Naive thymus-derived CD8-positive, alpha-beta T cell (primary cell): ENCODE measurements around the gene UNC5B. TPM values are rescaled to one million over a fixed set of nuclear protein-coding genes. Genes with fewer than 3 reads are reported as not detected.

Experiments used
- ATAC-seq, 2 donors: fragments of 150-1000 bp; cut with Tn5 transposase in 1 of 2; sonication (Bioruptor Pico), chemical (Tn5 transposase) in 1 of 2; 1 replicate in 1 of 2; 2 replicates in 1 of 2; pipeline ENCODE4 v1.10.0; 2021; ENCODE audit warnings: mild to moderate bottlenecking in 2 of 2, moderate library complexity in 2 of 2
- POLR2A ChIA-PET: fragments of 350-600 bp; sonication (Branson Sonifier 250); formaldehyde crosslinking; loops from one replicate; lab custom pipeline; 2021; ENCODE audit warnings: antibody characterized with exemption; lab: Charles Lee
- DNase-seq, 10 donors: peaks; one replicate each; pipeline versions ENCODE4 v3.0.0 to v3.0.0-alpha.2; 2020 to 2022
- H3K27ac Mint-ChIP-seq, 10 donors: one replicate each; pipeline ENCODE4 v1.8.0; 2020 to 2022; ENCODE audit warnings: mild to moderate bottlenecking in 10 of 10, mixed read lengths in 10 of 10, moderate library complexity in 4 of 10, inconsistent platforms in 1 of 10
- H3K27me3 Mint-ChIP-seq, 5 donors: one replicate each; pipeline ENCODE4 v1.8.0; 2021 to 2022; ENCODE audit warnings: mixed read lengths in 5 of 5
- H3K36me3 Mint-ChIP-seq, 3 donors: one replicate each; pipeline ENCODE4 v1.8.0; 2020 to 2022; ENCODE audit warnings: mixed read lengths in 3 of 3, mild to moderate bottlenecking in 2 of 3, inconsistent platforms in 1 of 3
- H3K4me1 Mint-ChIP-seq, 4 donors: one replicate each; pipeline ENCODE4 v1.8.0; 2021 to 2022; ENCODE audit warnings: mixed read lengths in 4 of 4
- H3K4me3 Mint-ChIP-seq, 10 donors: one replicate each; pipeline ENCODE4 v1.8.0; 2020 to 2022; ENCODE audit warnings: mild to moderate bottlenecking in 10 of 10, mixed read lengths in 10 of 10, moderate library complexity in 6 of 10, inconsistent platforms in 1 of 10
- H3K9me3 Mint-ChIP-seq, 9 donors: one replicate each; pipeline ENCODE4 v1.8.0; 2020 to 2022; ENCODE audit warnings: mixed read lengths in 9 of 9, mild to moderate bottlenecking in 3 of 9, inconsistent platforms in 1 of 9, moderate library complexity in 1 of 9
- polyA plus RNA-seq, 3 donors: library from polyadenylated mRNA; unstranded; fragments of 300-500 nt; fragmentation: Illumina TruSeq; gene quantifications; one replicate each; pipeline ENCODE4 v1.2.3, GENCODE V29; 2021
- total RNA-seq, 8 experiments: library from RNA in 2 of 8; stranded (reverse) in 2 of 8; gene quantifications; one replicate each; pipeline ENCODE4 v1.2.3 and lab custom pipeline; 2021 to 2026

Gene UNC5B
- total and polyA plus RNA-seq, 5 experiments from 2014 or later = 0.03 TPM; not detected in 4

- Mint-ChIP-seq H3K4me1 (no peaks in the 10 kb centered on the region), H3K9me3 (no peaks in the 10 kb centered on the region), H3K4me3 (no peak overlapping the region), H3K27me3 (peaks cover 0 to 14% (median 7%) of the 10 kb centered on the region in 5 donors), H3K36me3 (no peaks in the 10 kb centered on the region), H3K27ac (no peak overlapping the region)
- POLR2A ChIA-PET = no interaction called here
- DNase-seq (no peak), ATAC-seq (no peak)
Measured at GRCh38 chr10:71257319-71257997, 45.1 kb downstream of the UNC5B start.

- Mint-ChIP-seq H3K4me3 (no peak overlapping the region), H3K4me1 (no peaks in the 10 kb centered on the region), H3K27me3 (peaks cover 0 to 14% (median 8%) of the 10 kb centered on the region in 5 donors), H3K27ac (no peak overlapping the region), H3K9me3 (no peaks in the 10 kb centered on the region), H3K36me3 (no peaks in the 10 kb centered on the region)
- ATAC-seq (no peak), DNase-seq (no peak)
- POLR2A ChIA-PET = no interaction called here
Measured at GRCh38 chr10:71258046-71258445, 45.7 kb downstream of the UNC5B start.

GRCh38 chr10:71258446-71259145, 46.2 kb downstream of the UNC5B start:
- H3K36me3 Mint-ChIP-seq = no peaks in the 10 kb centered on the region
- no peak overlapping the region for H3K4me3 Mint-ChIP-seq
- POLR2A ChIA-PET = no interaction called here
- no peak for DNase-seq
- no peaks in the 10 kb centered on the region for H3K9me3 Mint-ChIP-seq
- H3K4me1 Mint-ChIP-seq = no peaks in the 10 kb centered on the region
- H3K27ac Mint-ChIP-seq = no peak overlapping the region
- ATAC-seq = no peak
- H3K27me3 Mint-ChIP-seq = peaks cover 0 to 14% (median 8%) of the 10 kb centered on the region in 5 donors

DNA sequence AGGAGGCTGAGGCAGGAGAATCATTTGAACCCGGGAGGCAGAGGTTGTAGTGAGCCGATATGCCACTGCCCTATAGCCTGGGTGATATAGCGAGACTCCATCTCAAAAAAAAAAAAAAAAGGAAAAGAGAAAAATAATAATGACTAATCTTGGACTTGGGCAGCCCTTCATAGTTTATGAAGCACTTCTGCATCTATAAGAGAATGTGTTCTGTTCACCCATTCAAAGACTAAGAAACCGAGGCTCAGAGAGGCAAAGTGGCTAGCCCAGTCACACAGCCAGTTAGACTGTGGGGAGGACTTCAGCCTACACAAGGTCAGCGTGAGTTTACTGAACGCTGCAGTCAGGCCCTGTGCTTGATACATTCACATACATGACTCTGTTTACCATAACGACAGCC, 46.9 kb downstream of the UNC5B start:
- ATAC-seq (no peak), DNase-seq (no peak)
- H3K4me3 Mint-ChIP-seq = no peak overlapping the region
- H3K27me3 Mint-ChIP-seq = peaks cover 0 to 14% (median 8%) of the 10 kb centered on the region in 5 donors
- no peaks in the 10 kb centered on the region for H3K9me3 Mint-ChIP-seq
- POLR2A ChIA-PET = no interaction called here
- no peaks in the 10 kb centered on the region for H3K36me3 Mint-ChIP-seq
- no peak overlapping the region for H3K27ac Mint-ChIP-seq
- no peaks in the 10 kb centered on the region for H3K4me1 Mint-ChIP-seq

DNA sequence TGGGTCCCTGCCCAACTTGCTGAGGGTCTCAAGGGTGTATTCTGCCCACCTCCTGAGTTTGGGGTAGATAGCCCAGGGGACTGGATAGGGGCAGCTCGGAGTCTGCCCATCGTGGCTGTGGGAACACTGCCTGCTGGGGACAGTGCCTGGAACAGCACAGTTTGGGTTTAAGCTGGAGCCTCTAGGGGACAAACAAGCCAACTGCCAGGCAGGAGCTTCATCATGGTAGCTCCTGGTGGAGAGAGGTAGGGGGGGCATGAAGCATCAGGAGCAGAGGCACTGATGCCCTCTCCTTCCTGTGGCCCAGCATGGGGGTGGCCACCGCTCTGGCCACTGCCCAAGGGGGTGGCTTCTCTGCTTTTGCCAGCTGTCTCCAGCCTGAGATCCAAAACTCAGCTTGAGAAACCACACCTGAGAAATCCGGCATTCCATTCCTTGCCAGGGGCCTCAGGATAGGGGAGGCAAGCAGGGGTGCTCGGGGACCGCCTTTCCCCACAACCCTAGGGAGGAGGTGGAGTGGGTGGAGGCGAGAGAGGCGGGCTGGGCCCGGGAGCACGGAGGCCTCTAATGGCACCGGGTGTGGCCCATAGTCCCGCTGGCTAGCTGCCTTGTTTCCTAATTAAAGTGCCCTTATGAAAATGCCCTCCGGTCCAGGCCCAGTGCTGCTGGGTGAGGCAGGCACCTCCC, 47.6 kb downstream of the UNC5B start:
- DNase-seq = no peak
- Mint-ChIP-seq H3K4me1 (no peaks in the 10 kb centered on the region), H3K9me3 (no peaks in the 10 kb centered on the region), H3K36me3 (no peaks in the 10 kb centered on the region), H3K27me3 (peaks cover 0 to 14% (median 8%) of the 10 kb centered on the region in 5 donors), H3K27ac (no peak overlapping the region), H3K4me3 (no peak overlapping the region)
- POLR2A ChIA-PET = no interaction called here
- ATAC-seq = no peak

DNA sequence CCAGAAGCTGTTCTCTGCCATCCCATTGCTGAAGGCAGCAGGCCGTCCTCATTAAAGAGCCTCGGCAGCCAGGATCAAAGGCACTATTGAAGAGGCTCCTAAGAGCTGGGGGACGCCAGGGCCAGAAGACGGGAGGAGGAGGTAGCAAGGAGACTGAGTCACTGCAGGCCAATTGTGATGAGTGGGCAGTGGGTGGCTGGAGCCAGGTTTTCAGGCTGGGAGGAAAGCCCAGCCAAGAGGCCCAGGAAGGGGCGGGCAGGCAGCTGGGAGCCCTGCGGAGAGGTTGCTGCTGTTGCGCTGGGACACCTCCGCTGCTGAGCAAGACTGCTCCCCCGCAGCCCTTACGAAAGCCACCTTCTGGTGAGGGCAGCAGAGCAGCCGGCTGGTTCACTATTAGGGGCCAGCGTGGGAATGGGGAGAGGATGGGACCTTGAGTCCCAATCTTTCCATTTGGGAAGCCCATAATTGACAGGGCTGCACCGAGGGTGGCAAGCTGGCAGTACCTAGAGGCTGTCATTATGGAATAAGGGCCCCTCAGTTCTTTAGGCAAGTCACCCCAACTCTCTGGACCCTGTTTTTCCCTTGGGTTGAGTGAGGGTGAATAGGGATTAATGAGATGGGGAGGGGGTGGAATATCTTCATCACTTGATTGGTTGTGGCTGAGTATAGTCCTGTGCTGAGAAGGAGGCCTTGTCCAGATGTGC, 48.4 kb downstream of the UNC5B start:
- H3K4me3 Mint-ChIP-seq = no peak overlapping the region
- DNase-seq = no peak
- H3K36me3 Mint-ChIP-seq = no peaks in the 10 kb centered on the region
- ATAC-seq = no peak
- H3K4me1 Mint-ChIP-seq = no peaks in the 10 kb centered on the region
- H3K9me3 Mint-ChIP-seq = no peaks in the 10 kb centered on the region
- POLR2A ChIA-PET = no interaction called here
- no peak overlapping the region for H3K27ac Mint-ChIP-seq
- peaks cover 0 to 14% (median 8%) of the 10 kb centered on the region in 5 donors for H3K27me3 Mint-ChIP-seq

DNA sequence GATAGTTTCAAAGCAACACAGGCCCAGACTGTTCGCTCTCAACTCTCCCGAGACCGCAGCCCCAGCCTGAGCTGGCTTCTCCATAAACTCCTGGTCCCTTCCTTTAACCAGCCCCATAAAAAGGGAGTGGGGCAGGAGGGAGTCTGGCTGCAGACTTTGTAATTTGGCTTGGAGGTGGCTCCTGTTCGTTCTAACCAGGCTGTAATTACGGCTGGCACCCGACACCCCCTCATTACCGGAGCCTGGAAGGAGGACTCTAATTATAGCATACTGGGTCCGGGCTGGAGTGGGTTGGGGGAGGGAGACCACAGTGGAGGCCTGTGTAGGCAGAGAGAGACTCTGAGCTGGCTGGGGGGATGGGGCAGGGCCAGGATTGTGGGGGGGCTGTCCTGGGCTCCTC, 49.7 kb downstream of the UNC5B start:
- Mint-ChIP-seq H3K4me1 (no peaks in the 10 kb centered on the region), H3K36me3 (no peaks in the 10 kb centered on the region), H3K27ac (no peak overlapping the region), H3K9me3 (no peaks in the 10 kb centered on the region), H3K27me3 (peaks cover 0 to 6% (median 3%) of the 10 kb centered on the region in 5 donors), H3K4me3 (no peak overlapping the region)
- ATAC-seq = no peak
- DNase-seq = no peak
- POLR2A ChIA-PET = no interaction called here

DNA sequence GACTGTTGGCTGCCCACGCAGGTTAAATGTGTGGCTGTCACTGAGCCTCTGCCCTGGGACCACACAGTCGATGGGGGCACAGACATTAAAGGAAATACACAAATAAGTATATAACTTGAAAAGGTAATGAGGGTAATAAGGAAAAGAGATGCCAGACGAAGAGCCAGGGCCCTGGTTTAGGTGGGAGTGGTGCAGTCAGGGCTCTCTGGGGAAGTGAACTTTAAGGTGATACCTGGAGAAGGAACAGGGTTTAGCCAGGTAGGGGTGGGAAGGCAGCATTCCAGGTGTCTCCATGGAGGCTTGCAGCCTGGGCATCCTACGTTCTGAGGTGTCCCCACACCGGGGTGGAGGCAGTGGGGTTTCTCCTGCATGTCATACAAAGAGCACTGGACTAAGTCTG, 50.4 kb downstream of the UNC5B start:
- Mint-ChIP-seq H3K27me3 (peaks cover 0 to 2% (median 0%) of the 10 kb centered on the region in 5 donors), H3K4me3 (no peak overlapping the region), H3K36me3 (no peaks in the 10 kb centered on the region), H3K27ac (no peak overlapping the region), H3K9me3 (no peaks in the 10 kb centered on the region), H3K4me1 (no peaks in the 10 kb centered on the region)
- POLR2A ChIA-PET = no interaction called here
- DNase-seq = no peak
- ATAC-seq = no peak

- H3K36me3 Mint-ChIP-seq = no peaks in the 10 kb centered on the region
- ATAC-seq (no peak), DNase-seq (no peak)
- H3K27ac Mint-ChIP-seq = no peak overlapping the region
- POLR2A ChIA-PET = no interaction called here
- H3K4me3 Mint-ChIP-seq = no peak overlapping the region
- H3K27me3 Mint-ChIP-seq = peaks cover 0 to 2% (median 0%) of the 10 kb centered on the region in 5 donors
- H3K4me1 Mint-ChIP-seq = no peaks in the 10 kb centered on the region
- H3K9me3 Mint-ChIP-seq = no peaks in the 10 kb centered on the region
Measured at GRCh38 chr10:71263376-71263775, 51.0 kb downstream of the UNC5B start.

GRCh38 chr10:71264345-71265200, 52.2 kb downstream of the UNC5B start:
- H3K4me1 Mint-ChIP-seq = no peaks in the 10 kb centered on the region
- H3K27ac Mint-ChIP-seq = no peak overlapping the region
- no peak overlapping the region for H3K4me3 Mint-ChIP-seq
- DNase-seq (no peak), ATAC-seq (no peak)
- POLR2A ChIA-PET = no interaction called here
- H3K27me3 Mint-ChIP-seq = peaks cover 0 to 2% (median 0%) of the 10 kb centered on the region in 5 donors
- no peaks in the 10 kb centered on the region for H3K36me3 Mint-ChIP-seq
- no peaks in the 10 kb centered on the region for H3K9me3 Mint-ChIP-seq

DNA sequence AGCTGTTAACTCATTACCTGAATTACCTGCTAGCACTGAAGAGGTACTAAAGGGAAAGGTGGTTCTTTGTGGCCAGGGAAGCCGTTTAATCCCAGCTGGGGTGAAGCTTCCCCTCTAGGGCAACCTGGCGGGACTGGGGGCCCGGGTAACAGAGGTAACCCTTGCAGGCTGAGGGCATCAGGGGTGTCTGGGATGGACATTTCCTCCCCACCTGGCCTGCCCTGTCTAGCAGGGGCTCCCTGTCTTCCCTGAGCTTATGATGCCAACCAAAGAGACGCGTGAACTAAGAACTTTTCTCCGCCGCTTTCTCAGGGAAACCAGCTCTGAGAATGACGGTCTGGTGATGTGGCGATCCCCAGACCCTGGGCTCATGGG, 52.8 kb downstream of the UNC5B start:
- Mint-ChIP-seq H3K9me3 (no peaks in the 10 kb centered on the region), H3K4me1 (no peaks in the 10 kb centered on the region), H3K27me3 (peaks cover 0 to 2% (median 0%) of the 10 kb centered on the region in 5 donors), H3K4me3 (no peak overlapping the region), H3K36me3 (no peaks in the 10 kb centered on the region), H3K27ac (no peak overlapping the region)
- DNase-seq = no peak
- POLR2A ChIA-PET = no interaction called here
- no peak for ATAC-seq

DNA sequence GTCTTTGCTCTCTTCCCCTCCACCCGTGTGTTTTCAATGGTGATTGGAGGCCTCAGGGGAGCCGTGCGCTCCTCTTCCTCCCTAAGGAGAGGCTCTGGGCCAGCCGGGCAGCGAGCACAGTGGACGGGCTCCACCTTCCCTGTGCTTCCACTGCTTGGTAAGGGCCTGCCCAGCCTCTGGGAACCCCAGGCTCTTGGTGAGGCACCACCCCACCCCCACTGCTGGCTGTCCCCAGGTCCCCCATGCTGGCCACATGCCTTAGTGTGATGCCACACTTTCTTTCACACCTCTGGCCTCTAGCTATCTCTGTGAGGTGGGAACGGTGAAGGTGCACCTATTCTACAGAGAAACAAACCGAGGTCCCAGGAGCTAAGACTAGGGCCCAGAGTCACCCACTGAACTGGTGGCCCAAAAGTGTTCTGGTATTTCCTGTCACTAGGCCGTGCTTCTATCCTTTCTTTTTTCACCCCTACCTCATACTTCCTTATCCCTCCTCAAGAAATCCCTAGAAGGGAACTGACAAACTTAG, 53.3 kb downstream of the UNC5B start:
- POLR2A ChIA-PET = no interaction called here
- H3K27ac Mint-ChIP-seq = no peak overlapping the region
- no peaks in the 10 kb centered on the region for H3K4me1 Mint-ChIP-seq

More for the DNA sequence above, 53.3 kb downstream of the UNC5B start:
- H3K36me3 Mint-ChIP-seq = no peaks in the 10 kb centered on the region
- no peak for ATAC-seq
- no peaks in the 10 kb centered on the region for H3K9me3 Mint-ChIP-seq
- H3K27me3 Mint-ChIP-seq = peaks cover 0 to 2% (median 0%) of the 10 kb centered on the region in 5 donors
- no peak for DNase-seq
- no peak overlapping the region for H3K4me3 Mint-ChIP-seq
